ENCODE results near the gene FAM120AOS. TPM values are rescaled to one million over a fixed set of nuclear protein-coding genes. Genes with fewer than 3 reads are reported as not detected.

FAM120AOS gene
- total RNA-seq, 1 experiment from 2014 or later, result 53.6 TPM

GRCh38 chr9:93470391-93470790, 17.0 kb upstream of the FAM120AOS start:
- H2BK120ac ChIP-seq (ENCODE audit: low read depth, low read length, poor library complexity, severe bottlenecking), result no peak overlapping the region
- no peak overlapping the region for H3K27ac ChIP-seq (ENCODE audit: insufficient read length, low read depth, low read length)
- no peak overlapping the region for H4K5ac ChIP-seq (ENCODE audit: insufficient read length, low read depth, low read length)
- H2BK15ac ChIP-seq (ENCODE audit: low read depth, low read length), result no peak overlapping the region
- no peak overlapping the region for H3K9ac ChIP-seq (ENCODE audit: extremely low read depth, insufficient read length, low read length)
- H4K91ac ChIP-seq (ENCODE audit: insufficient read length, low read depth, low read length), result no peak overlapping the region
- no peak overlapping the region for H4K8ac ChIP-seq (replicated peaks; ENCODE audit: insufficient read length, low read depth, low read length)
- no peak overlapping the region for H3K18ac ChIP-seq (ENCODE audit: insufficient read length, low read depth, low read length)
- no peak overlapping the region for H2BK12ac ChIP-seq (ENCODE audit: insufficient read length, low read depth, low read length)
- Mint-ChIP-seq H3K4me1 (peaks cover 43 to 48% of the 10 kb centered on the region in 2 experiments), H3K36me3 (ENCODE audit: insufficient read depth in 1 of 3, low read depth in 3 of 3) (peaks cover 17 to 36% (median 32%) of the 10 kb centered on the region in 3 experiments; a peak in 6 of 7 replicates), H3K27me3 (ENCODE audit: low read depth) (no peaks in the 10 kb centered on the region), H3K27ac (peak overlapping the region in 2 of 3 experiments; percentile 46 to 59; a peak in 2 of 7 replicates), H3K4me3 (no peak overlapping the region), H3K9me3 (no peaks in the 10 kb centered on the region)
- no peak overlapping the region for H2BK20ac ChIP-seq (ENCODE audit: low read depth, low read length, poor library complexity, severe bottlenecking)
- H2AFZ ChIP-seq (ENCODE audit: low read length), result no peak overlapping the region
- no peak overlapping the region for H3T11ph ChIP-seq (ENCODE audit: low read length)
- no peak overlapping the region for H3K14ac ChIP-seq (ENCODE audit: insufficient read depth, low read length)
- peaks cover 14% of the 10 kb centered on the region for H3K4me1 ChIP-seq (ENCODE audit: insufficient read depth, low read length)
- H3K23ac ChIP-seq (ENCODE audit: insufficient read length, low read depth, low read length), result no peak overlapping the region
- H3K4ac ChIP-seq (ENCODE audit: low read depth, low read length), result no peak overlapping the region
- H2AK5ac ChIP-seq (ENCODE audit: insufficient read length, low read length), result no peak overlapping the region
- H3K79me1 ChIP-seq (ENCODE audit: insufficient read depth, low read depth, low read length, poor library complexity, severe bottlenecking), result peaks cover 4% of the 10 kb centered on the region
- no peak for DNase-seq
- TF ChIP-seq CTCF (conservative IDR thresholded peaks at IDR 0.05), result no peak
- no peaks in the 10 kb centered on the region for H3K23me2 ChIP-seq (ENCODE audit: insufficient read length, low read depth, low read length, poor library complexity, severe bottlenecking)
- H4K20me1 ChIP-seq (ENCODE audit: control insufficient read depth, insufficient read depth, insufficient read length), result no peaks in the 10 kb centered on the region
- no peaks in the 10 kb centered on the region for H3K9me3 ChIP-seq (ENCODE audit: control insufficient read depth, low read depth, low read length)
- no peak overlapping the region for H3K56ac ChIP-seq (ENCODE audit: insufficient read length, low read depth, low read length)
- H3K79me2 ChIP-seq (ENCODE audit: insufficient read depth, low read length), result peaks cover 27% of the 10 kb centered on the region; the same call in 1 of the 2 replicates
- no peak overlapping the region for H2BK5ac ChIP-seq (ENCODE audit: insufficient read length, low read length)
- no peaks in the 10 kb centered on the region for H3K27me3 ChIP-seq (ENCODE audit: insufficient read depth, low read length)
- no CpG with 5 or more reads among the region's 5 CpGs for WGBS (ENCODE audit: extremely low coverage, insufficient read length, low lambda C conversion rate)
- no peak overlapping the region for H3K4me2 ChIP-seq (ENCODE audit: insufficient read depth, insufficient read length, low read length)

Data from H9 (cell line).